CD14-positive monocyte (primary cell): ENCODE data around the gene CD226. TPM values are rescaled to one million over a fixed set of nuclear protein-coding genes. Genes with fewer than 3 reads are reported as not detected.
A peak's percentile ranks its signal among the peaks of the same experiment; 100 is the strongest.
"Not testable (repeated sequence)": the region's sequence is repeated elsewhere in the genome, so short reads cannot be mapped to it uniquely, and the experiment has no call there.

Experiments
- DNase-seq, 3 donors: peaks; one replicate each; pipeline ENCODE4 v3.0.0-alpha.2; 2011 to 2022
- H2AFZ ChIP-seq: 2 replicates; pipeline ENCODE4 v1.6.0; 2012; ENCODE audit warnings: mild to moderate bottlenecking, low read depth, low read length, inconsistent platforms; ENCODE audit not compliant: insufficient read depth, poor library complexity, severe bottlenecking
- H3K27ac ChIP-seq, 2 donors: 1 replicate in 1 of 2; 2 replicates in 1 of 2; pipeline ENCODE4 v1.5.1; 2012 to 2013; ENCODE audit warnings: low read length in 2 of 2, control low read depth in 1 of 2, inconsistent platforms in 1 of 2, low read depth in 1 of 2, mild to moderate bottlenecking in 1 of 2
- H3K27me3 ChIP-seq, 2 donors: one replicate each; pipeline versions ENCODE4 v1.6.0 to v1.6.1; 2011 to 2013; ENCODE audit warnings: low read length in 2 of 2; ENCODE audit not compliant: control insufficient read depth in 2 of 2, insufficient read depth in 2 of 2
- H3K36me3 ChIP-seq, 2 donors: replicated peaks in 1 of 2; 1 replicate in 1 of 2; 2 replicates in 1 of 2; pipeline versions ENCODE4 v1.5.1 to v1.6.1; 2012 to 2013; ENCODE audit warnings: low read length in 2 of 2, control low read depth in 1 of 2, inconsistent platforms in 1 of 2, mild to moderate bottlenecking in 1 of 2; ENCODE audit not compliant: insufficient read depth in 2 of 2, control insufficient read depth in 1 of 2
- H3K4me1 ChIP-seq, 2 donors: 1 replicate in 1 of 2; 2 replicates in 1 of 2; pipeline versions ENCODE4 v1.5.1 to v1.6.1; 2012 to 2013; ENCODE audit warnings: low read length in 2 of 2, control low read depth in 1 of 2, inconsistent platforms in 1 of 2, mild to moderate bottlenecking in 1 of 2, moderate library complexity in 1 of 2; ENCODE audit not compliant: insufficient read depth in 2 of 2, control insufficient read depth in 1 of 2
- H3K4me2 ChIP-seq: replicated peaks from 2 replicates; pipeline ENCODE3; 2012; ENCODE audit warnings: low read length, moderate library complexity, mild to moderate bottlenecking; ENCODE audit not compliant: poor library complexity, severe bottlenecking; ENCODE audit errors: extremely low read depth
- H3K4me3 ChIP-seq, 3 experiments: fragments of 200-600 bp in 1 of 3; sonication (generic) in 1 of 3; replicated peaks in 1 of 3; 1 replicate in 2 of 3; 2 replicates in 1 of 3; pipeline ENCODE4 v1.5.1; 2011 to 2013; ENCODE audit warnings: low read length in 3 of 3, mild to moderate bottlenecking in 3 of 3, control low read depth in 2 of 3, low read depth in 2 of 3, inconsistent platforms in 1 of 3, moderate library complexity in 1 of 3
- H3K79me2 ChIP-seq: 2 replicates; pipeline ENCODE4 v1.6.0; 2012; ENCODE audit warnings: mild to moderate bottlenecking, control low read depth, inconsistent platforms, low read length, moderate library complexity; ENCODE audit not compliant: insufficient read depth
- H3K9ac ChIP-seq: 2 replicates; pipeline ENCODE4 v1.6.0; 2017; ENCODE audit warnings: low read length, mild to moderate bottlenecking; ENCODE audit not compliant: insufficient read depth, poor library complexity, severe bottlenecking
- H3K9me3 ChIP-seq, 2 donors: replicated peaks in 1 of 2; 1 replicate in 1 of 2; 2 replicates in 1 of 2; pipeline versions ENCODE4 v1.5.1 to v1.6.1; 2012 to 2013; ENCODE audit warnings: low read length in 2 of 2, control low read depth in 1 of 2; ENCODE audit not compliant: control insufficient read depth in 1 of 2, insufficient read depth in 1 of 2
- H4K20me1 ChIP-seq: 2 replicates; pipeline ENCODE4 v1.6.0; 2012; ENCODE audit warnings: mild to moderate bottlenecking, low read length, control low read depth, moderate library complexity; ENCODE audit not compliant: insufficient read depth
- H3K27ac Mint-ChIP-seq, 7 donors: one replicate each; pipeline ENCODE4 v1.8.0; 2020; ENCODE audit warnings: mild to moderate bottlenecking in 7 of 7, mixed read lengths in 7 of 7, moderate library complexity in 6 of 7, inconsistent platforms in 2 of 7
- H3K27me3 Mint-ChIP-seq, 3 donors: one replicate each; pipeline ENCODE4 v1.8.0; 2021 to 2022; ENCODE audit warnings: low read depth in 3 of 3, mild to moderate bottlenecking in 3 of 3, mixed read lengths in 3 of 3, moderate library complexity in 3 of 3, inconsistent platforms in 1 of 3
- H3K36me3 Mint-ChIP-seq, 2 donors: one replicate each; pipeline ENCODE4 v1.8.0; 2020; ENCODE audit warnings: mixed read lengths in 2 of 2, inconsistent platforms in 1 of 2, mild to moderate bottlenecking in 1 of 2
- H3K4me1 Mint-ChIP-seq: one replicate; pipeline ENCODE4 v1.8.0; 2020; ENCODE audit warnings: mild to moderate bottlenecking, mixed read lengths
- H3K4me3 Mint-ChIP-seq, 2 donors: one replicate each; pipeline ENCODE4 v1.8.0; 2020; ENCODE audit warnings: mild to moderate bottlenecking in 2 of 2, mixed read lengths in 2 of 2, moderate library complexity in 1 of 2
- H3K9me3 Mint-ChIP-seq, 7 donors: one replicate each; pipeline ENCODE4 v1.8.0; 2020 to 2022; ENCODE audit warnings: mixed read lengths in 7 of 7, mild to moderate bottlenecking in 6 of 7, moderate library complexity in 6 of 7, inconsistent platforms in 2 of 7
- CTCF ChIP-seq: fragments of 200-600 bp; IDR thresholded peaks from one replicate; pipeline ENCODE4 v1.8.0; 2022; ENCODE audit warnings: antibody characterized with exemption, mild to moderate bottlenecking
- WGBS: methylation state at CpG from one replicate; pipeline ENCODE4 v1.1.5; 2013; ENCODE audit warnings: missing lambda C conversion rate; ENCODE audit not compliant: insufficient coverage; 5-methylcytosine and 5-hydroxymethylcytosine counted together
- intact Hi-C, 2 donors: fragments of 100-400 bp; cut with micrococcal nuclease; formaldehyde crosslinking; loops; one replicate each; pipeline versions ENCODE4 v1.15.0 to v1.15.1; 2023
- polyA plus RNA-seq, 3 donors: library from polyadenylated mRNA; depleted of rRNA in 1 of 3; unstranded in 2 of 3; stranded (reverse) in 1 of 3; fragments of 300-500 nt in 2 of 3; fragments of >200 nt in 1 of 3; fragmentation: Illumina TruSeq in 2 of 3; gene quantifications; 1 replicate in 2 of 3; 2 replicates in 1 of 3; pipeline ENCODE4 v1.2.3, GENCODE V29; 2012 to 2021

CD226 gene
- polyA plus RNA-seq, 3 donors: 0.53 to 1.1 (median 0.65) TPM

- peaks cover 6 to 19% of the 10 kb centered on the region in 2 donors for H3K36me3 Mint-ChIP-seq
- WGBS: 80% methylated on average over 1 of the region's 4 CpGs
- H4K20me1 ChIP-seq: no peaks in the 10 kb centered on the region
- peaks cover 4 to 24% (median 14%) of the 10 kb centered on the region in 7 donors for H3K9me3 Mint-ChIP-seq
- intact Hi-C loops: no loop called here
- no peaks in the 10 kb centered on the region for H3K4me1 Mint-ChIP-seq
- H2AFZ ChIP-seq: no peak overlapping the region
- no peaks in the 10 kb centered on the region for H3K27me3 Mint-ChIP-seq
- H3K4me1 ChIP-seq: no peaks in the 10 kb centered on the region
- no peaks in the 10 kb centered on the region for H3K27me3 ChIP-seq
- peak overlapping the region in 1 of 7 donors; percentile 12 for H3K27ac Mint-ChIP-seq
- H3K4me3 Mint-ChIP-seq: no peak overlapping the region
- no peaks in the 10 kb centered on the region for H3K36me3 ChIP-seq
- H3K4me3 ChIP-seq: no peak overlapping the region
- H3K9ac ChIP-seq: no peak overlapping the region
- peaks cover 14 to 15% of the 10 kb centered on the region in 2 donors for H3K9me3 ChIP-seq
- no peak for TF ChIP-seq CTCF
- H3K27ac ChIP-seq: no peak overlapping the region
- no peaks in the 10 kb centered on the region for H3K79me2 ChIP-seq
- no peak for DNase-seq
- no peak overlapping the region for H3K4me2 ChIP-seq
These were observed 32.8 kb upstream of the CD226 start for GRCh38 chr18:69980509-69980908.

GRCh38 chr18:69978732-69979715 lies 31.4 kb upstream of the CD226 start:
- no peaks in the 10 kb centered on the region for H3K27me3 Mint-ChIP-seq
- no peak for DNase-seq
- no peak for TF ChIP-seq CTCF
- intact Hi-C loops: no loop called here
- Histone ChIP-seq H3K36me3 (no peaks in the 10 kb centered on the region), H3K9me3 (peaks cover 14 to 20% of the 10 kb centered on the region in 2 donors), H3K4me1 (no peaks in the 10 kb centered on the region), H2AFZ (no peak overlapping the region), H3K9ac (no peak overlapping the region), H3K27me3 (no peaks in the 10 kb centered on the region), H3K4me2 (no peak overlapping the region), H3K4me3 (no peak overlapping the region), H3K79me2 (no peaks in the 10 kb centered on the region), H4K20me1 (no peaks in the 10 kb centered on the region), H3K27ac (no peak overlapping the region)
- H3K36me3 Mint-ChIP-seq: peaks cover 6 to 19% of the 10 kb centered on the region in 2 donors
- H3K9me3 Mint-ChIP-seq: peaks cover 4 to 32% (median 21%) of the 10 kb centered on the region in 7 donors
- 85% methylated on average over 8 of the region's 13 CpGs for WGBS
- no peak overlapping the region for H3K27ac Mint-ChIP-seq
- no peak overlapping the region for H3K4me3 Mint-ChIP-seq
- peaks cover 2% of the 10 kb centered on the region for H3K4me1 Mint-ChIP-seq

- H3K27ac Mint-ChIP-seq, H3K27ac ChIP-seq, H3K4me2 ChIP-seq, H3K4me1 ChIP-seq, H3K4me1 Mint-ChIP-seq, intact Hi-C loops, H4K20me1 ChIP-seq, H3K36me3 ChIP-seq, H3K4me3 Mint-ChIP-seq, H2AFZ ChIP-seq, DNase-seq, H3K36me3 Mint-ChIP-seq, H3K27me3 Mint-ChIP-seq, H3K79me2 ChIP-seq, H3K27me3 ChIP-seq, H3K4me3 ChIP-seq, H3K9ac ChIP-seq: not testable (repeated sequence)
- peaks cover 4 to 44% (median 29%) of the 10 kb centered on the region in 7 donors for H3K9me3 Mint-ChIP-seq
- 87% methylated on average over 4 of the region's 4 CpGs for WGBS
- H3K9me3 ChIP-seq: peaks cover 14 to 28% of the 10 kb centered on the region in 2 donors
These were observed 27.6 kb upstream of the CD226 start for GRCh38 chr18:69975294-69975693.
